ENCODE results near the gene SORL1-AS1.

Gene SORL1-AS1

DNA sequence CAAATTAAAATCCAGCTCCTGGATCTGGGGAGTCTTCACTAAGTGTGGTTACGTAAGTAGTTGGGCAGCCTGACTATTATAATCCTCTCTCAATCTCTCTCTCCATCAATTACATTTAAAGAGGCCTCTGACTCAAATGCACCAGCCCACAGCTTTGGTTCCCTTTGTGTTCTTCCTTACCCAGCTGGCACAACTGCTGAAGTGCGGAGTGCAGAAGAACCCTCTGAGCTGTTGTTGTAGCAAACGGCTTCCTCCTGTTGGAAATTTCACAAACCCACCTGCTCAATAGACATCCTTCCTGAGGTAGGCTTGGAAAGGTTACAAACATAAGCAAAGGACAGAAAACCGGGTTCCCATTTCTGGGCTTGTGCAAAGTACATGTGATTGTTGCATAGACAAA, 17.6 kb downstream of the SORL1-AS1 start:
- TF ChIP-seq, protein P1, sequence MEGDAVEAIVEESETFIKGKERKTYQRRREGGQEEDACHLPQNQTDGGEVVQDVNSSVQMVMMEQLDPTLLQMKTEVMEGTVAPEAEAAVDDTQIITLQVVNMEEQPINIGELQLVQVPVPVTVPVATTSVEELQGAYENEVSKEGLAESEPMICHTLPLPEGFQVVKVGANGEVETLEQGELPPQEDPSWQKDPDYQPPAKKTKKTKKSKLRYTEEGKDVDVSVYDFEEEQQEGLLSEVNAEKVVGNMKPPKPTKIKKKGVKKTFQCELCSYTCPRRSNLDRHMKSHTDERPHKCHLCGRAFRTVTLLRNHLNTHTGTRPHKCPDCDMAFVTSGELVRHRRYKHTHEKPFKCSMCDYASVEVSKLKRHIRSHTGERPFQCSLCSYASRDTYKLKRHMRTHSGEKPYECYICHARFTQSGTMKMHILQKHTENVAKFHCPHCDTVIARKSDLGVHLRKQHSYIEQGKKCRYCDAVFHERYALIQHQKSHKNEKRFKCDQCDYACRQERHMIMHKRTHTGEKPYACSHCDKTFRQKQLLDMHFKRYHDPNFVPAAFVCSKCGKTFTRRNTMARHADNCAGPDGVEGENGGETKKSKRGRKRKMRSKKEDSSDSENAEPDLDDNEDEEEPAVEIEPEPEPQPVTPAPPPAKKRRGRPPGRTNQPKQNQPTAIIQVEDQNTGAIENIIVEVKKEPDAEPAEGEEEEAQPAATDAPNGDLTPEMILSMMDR (IDR thresholded peaks at IDR 0.05; ENCODE audit: low read depth, low read length, missing control alignments), result no peak
- DNase-seq (ENCODE audit: low read depth), result no peak

DNA sequence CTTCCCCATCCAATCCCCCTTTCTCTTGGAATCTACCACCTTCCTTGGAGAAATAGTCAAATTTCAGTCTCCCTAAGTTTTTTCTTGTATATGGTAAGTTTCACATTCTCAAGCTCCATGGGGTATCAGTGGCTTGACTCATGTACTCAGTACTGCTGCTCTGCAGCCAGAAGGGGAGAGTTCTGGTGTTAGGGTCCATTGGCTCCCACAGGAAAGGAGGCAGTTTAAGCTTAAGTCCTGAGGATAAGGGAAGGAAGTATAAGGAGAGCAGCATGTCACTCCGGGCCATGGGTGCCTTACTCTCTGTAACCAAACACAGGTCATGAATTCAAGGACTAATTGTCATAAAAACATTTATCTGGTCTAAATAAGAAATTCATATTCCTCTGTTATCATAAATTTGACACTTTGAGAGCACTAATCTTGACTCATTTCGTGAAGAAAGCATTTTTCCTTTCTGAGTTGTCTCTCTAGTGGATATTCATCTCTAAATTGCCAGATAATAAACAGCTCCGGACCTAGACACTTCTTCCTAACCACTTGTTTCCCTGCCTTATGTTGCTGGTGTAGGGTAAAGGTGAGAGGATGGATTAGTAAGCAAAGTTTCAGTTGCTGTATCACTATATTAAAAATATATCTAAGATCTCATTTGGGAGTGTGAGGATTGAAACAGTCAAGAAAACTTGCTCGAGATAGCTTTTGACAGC, 20.8 kb downstream of the SORL1-AS1 start:
- TF ChIP-seq, protein P1 (IDR thresholded peaks at IDR 0.05; ENCODE audit: low read depth, low read length, missing control alignments), result no peak
- no peak for DNase-seq (ENCODE audit: low read depth)
- no peak overlapping the region for H3K4me3 ChIP-seq (ENCODE audit: low read depth, low read length)

More for the DNA sequence above, 17.6 kb downstream of the SORL1-AS1 start:
- H3K4me3 ChIP-seq (ENCODE audit: low read depth, low read length), result no peak overlapping the region

DNA sequence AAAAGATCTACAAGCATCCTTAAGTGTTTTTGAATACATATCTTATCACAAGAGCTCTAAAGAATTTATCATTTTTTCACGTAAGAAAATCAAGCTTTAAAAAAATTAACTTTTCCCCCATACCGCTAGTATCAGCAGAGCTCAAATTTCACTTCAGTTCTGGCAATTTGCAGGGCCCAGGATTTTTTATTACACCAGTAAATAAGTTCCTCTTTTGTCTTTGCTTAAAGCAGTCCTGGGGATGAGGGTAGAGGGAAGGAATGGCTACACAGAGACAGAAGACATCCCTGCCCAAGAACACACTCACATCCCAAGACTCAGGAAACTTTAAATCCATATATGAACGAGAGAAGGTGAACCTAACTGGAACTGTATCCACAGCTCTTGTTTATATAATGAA, 23.2 kb downstream of the SORL1-AS1 start:
- H3K4me3 ChIP-seq (ENCODE audit: low read depth, low read length), result no peak overlapping the region
- TF ChIP-seq, protein P1 (IDR thresholded peaks at IDR 0.05; ENCODE audit: low read depth, low read length, missing control alignments), result no peak
- DNase-seq (ENCODE audit: low read depth), result no peak

DNA sequence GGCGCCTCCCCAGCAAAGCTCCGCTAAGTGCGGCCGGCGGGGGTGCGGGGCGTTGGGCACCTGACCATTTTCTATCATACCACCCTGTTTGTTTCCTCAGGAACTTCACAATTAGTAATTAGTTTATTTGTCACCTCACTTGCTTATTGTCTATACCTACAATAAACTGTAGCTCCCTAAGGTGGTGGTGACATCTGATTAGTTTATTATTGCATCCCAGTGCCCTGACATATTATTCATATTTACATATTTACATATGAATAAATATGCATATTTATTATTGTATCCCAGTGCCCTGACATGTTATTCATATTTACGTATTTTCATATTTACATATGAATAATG, 25.4 kb downstream of the SORL1-AS1 start:
- no peak for DNase-seq (ENCODE audit: low read depth)
- H3K4me3 ChIP-seq (ENCODE audit: low read depth, low read length), result peak overlapping the region; percentile 9; the same call in 1 of the 2 replicates
- TF ChIP-seq, protein P1 (IDR thresholded peaks at IDR 0.05; ENCODE audit: low read depth, low read length, missing control alignments), result peak; percentile 1

DNA sequence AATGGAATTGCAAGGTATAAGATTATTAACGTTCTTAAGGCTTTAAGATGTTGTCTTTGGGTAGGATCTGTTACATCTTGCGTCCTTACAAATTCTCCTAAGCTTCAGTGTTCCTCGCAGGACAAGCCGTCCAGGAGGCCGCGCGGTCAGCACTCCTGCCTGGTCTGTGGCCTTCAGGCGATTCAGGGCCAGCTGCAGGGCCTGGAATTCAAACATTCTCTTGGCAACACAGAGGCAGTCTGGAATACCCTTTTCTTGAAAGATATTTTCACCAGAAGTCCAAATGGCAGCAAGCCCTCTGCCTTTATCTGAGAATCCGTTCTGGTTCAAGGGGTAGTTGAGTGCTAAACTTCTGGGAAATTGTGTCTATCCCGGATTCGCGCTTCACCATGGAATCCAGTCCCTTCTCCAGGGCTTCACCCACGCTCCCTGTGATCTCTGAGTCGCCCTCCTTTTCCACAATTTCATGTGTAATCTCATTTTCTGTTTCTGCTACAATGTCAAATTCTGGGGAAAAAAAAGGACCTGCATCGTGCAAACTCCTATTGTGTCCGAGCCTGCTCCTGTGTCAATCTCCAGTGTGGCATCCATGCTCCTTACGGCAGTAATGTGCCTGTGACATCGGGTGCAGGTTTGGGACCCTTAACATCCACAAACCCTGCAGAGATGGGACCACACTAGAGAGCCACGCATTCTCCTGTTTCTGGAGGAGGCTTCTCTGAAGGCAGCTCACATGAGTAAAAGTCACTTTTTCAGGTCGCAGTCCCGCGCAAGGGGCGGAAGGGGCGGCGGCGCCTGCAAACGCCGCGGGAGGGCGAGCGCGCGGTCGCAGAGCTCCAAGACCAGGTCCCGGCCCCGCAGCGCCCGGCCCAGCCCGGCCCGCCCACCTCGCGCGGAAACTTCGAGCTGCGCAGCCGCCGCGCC, 26.0 kb downstream of the SORL1-AS1 start:
- no peak for DNase-seq (ENCODE audit: low read depth)
- TF ChIP-seq, protein P1 (IDR thresholded peaks at IDR 0.05; ENCODE audit: low read depth, low read length, missing control alignments), result peak; percentile 34
- peak overlapping the region; percentile 33 for H3K4me3 ChIP-seq (ENCODE audit: low read depth, low read length)

DNA sequence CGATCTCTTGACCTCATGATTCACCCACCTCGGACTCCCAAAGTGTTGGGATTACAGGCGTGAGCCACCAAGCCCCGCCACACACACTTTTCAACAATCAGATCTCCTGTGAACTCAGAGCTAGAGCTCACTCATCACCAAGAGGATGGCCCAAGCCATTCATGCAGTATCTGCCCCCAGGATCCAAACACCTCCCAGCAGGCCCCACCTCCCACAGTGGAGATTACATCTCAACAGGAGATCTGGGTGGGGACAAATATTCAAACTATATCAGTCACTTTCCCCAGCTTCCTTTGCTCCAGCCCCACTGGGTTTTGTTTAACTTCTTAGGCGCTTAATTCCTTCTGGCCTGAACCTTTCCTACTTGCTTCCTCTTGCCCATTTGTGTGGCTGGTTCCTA, 26.9 kb downstream of the SORL1-AS1 start:
- DNase-seq (ENCODE audit: low read depth), result no peak
- TF ChIP-seq, protein P1 (IDR thresholded peaks at IDR 0.05; ENCODE audit: low read depth, low read length, missing control alignments), result no peak
- no peak overlapping the region for H3K4me3 ChIP-seq (ENCODE audit: low read depth, low read length)
